ENCODE results near the gene FFAR3.

Gene FFAR3

DNA sequence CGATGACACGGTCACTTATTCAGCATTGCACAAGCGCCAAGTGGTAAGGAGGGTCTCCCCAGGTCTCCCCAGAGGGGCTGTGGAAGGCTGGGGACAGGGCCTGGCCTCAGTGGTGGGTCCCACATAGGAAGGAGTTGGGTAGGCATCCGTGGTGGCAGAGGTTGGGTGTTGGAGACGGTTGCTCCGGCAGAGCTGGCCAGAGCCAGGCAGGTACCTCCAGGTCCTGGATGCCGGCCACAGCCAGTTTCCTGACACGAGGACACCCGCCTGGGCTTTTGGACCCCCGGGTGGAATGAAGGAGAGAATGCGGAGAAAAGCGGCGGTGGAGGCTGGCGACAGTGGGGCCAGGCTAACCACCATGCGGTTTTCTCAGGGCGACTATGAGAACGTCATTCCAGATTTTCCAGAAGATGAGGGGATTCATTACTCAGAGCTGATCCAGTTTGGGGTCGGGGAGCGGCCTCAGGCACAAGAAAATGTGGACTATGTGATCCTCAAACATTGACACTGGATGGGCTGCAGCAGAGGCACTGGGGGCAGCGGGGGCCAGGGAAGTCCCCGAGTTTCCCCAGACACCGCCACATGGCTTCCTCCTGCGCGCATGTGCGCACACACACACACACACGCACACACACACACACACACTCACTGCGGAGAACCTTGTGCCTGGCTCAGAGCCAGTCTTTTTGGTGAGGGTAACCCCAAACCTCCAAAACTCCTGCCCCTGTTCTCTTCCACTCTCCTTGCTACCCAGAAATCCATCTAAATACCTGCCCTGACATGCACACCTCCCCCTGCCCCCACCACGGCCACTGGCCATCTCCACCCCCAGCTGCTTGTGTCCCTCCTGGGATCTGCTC lies 11.8 kb upstream of the FFAR3 start:
- Histone ChIP-seq H3K4me3 (no peak overlapping the region), H3K27ac (no peak overlapping the region)
- TF ChIP-seq, protein P1, sequence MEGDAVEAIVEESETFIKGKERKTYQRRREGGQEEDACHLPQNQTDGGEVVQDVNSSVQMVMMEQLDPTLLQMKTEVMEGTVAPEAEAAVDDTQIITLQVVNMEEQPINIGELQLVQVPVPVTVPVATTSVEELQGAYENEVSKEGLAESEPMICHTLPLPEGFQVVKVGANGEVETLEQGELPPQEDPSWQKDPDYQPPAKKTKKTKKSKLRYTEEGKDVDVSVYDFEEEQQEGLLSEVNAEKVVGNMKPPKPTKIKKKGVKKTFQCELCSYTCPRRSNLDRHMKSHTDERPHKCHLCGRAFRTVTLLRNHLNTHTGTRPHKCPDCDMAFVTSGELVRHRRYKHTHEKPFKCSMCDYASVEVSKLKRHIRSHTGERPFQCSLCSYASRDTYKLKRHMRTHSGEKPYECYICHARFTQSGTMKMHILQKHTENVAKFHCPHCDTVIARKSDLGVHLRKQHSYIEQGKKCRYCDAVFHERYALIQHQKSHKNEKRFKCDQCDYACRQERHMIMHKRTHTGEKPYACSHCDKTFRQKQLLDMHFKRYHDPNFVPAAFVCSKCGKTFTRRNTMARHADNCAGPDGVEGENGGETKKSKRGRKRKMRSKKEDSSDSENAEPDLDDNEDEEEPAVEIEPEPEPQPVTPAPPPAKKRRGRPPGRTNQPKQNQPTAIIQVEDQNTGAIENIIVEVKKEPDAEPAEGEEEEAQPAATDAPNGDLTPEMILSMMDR (IDR thresholded peaks at IDR 0.05): no peak
- DNase-seq (ENCODE audit: low spot score): peak; percentile 69

DNA sequence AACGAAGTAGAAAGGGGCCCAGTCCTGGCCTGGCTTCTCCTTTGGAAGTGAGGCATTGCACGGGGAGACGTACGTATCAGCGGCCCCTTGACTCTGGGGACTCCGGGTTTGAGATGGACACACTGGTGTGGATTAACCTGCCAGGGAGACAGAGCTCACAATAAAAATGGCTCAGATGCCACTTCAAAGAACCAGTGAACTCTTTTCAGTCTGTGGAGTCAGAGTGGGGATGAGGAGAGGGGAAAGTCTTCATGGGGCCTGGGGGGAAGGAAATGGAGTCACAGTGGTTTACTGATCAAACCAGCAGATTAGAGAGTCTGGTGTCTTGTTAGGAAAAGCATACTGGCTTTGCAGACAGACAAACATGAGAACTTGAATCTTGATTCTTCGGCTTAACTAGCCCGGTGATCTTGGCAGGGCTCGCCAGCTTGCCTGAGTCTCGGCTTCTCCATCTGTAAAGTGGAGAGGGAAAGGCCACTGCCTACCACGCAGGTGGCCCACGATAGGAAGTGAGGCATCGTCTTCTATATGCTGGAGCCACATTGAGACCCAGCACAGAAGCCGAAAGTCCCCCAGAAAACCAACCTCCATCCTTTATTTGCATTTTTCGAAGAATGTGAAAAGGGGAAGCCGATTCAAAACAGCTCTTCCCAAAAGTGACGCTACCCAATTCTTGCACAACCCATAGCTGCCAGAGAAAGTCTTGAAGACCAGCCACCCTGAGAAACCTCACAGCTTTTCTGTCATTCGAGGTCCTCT lies 10.9 kb upstream of the FFAR3 start, which contains the start of gene FFAR1:
Gene FFAR1, plus strand, starts transcription at position 732 of the 759 bp plus-strand sequence. CDS start 3,650 bp downstream, outside the sequence.
- TF ChIP-seq, protein P1 (IDR thresholded peaks at IDR 0.05): no peak
- Histone ChIP-seq H3K27ac (no peak within 1 kb of the TSS), H3K4me3 (no peak within 1 kb of the TSS)
- DNase-seq (ENCODE audit: low spot score): peak; percentile 62

DNA sequence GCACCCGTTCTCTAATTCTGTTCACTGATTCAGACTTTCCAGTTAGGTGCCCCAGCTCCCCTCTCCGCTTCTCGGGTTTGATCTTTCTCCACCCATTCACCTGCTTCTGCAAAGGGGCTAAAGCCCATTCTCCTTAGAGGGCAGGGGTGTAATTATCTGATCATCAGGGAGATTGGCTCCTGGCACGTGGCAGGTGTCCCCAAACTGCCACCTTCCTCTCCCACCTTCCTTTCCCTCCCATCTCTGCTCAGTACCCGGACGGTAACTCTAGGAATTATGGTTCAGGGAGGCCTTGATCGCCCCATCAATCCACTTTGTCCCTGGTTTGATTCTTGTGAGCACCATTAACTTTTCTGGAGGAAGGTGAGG lies 10.3 kb upstream of the FFAR3 start:
- Histone ChIP-seq H3K27ac (no peak overlapping the region), H3K4me3 (no peak overlapping the region)
- TF ChIP-seq, protein P1 (IDR thresholded peaks at IDR 0.05): no peak
- peak; percentile 22 for DNase-seq (ENCODE audit: low spot score)

DNA sequence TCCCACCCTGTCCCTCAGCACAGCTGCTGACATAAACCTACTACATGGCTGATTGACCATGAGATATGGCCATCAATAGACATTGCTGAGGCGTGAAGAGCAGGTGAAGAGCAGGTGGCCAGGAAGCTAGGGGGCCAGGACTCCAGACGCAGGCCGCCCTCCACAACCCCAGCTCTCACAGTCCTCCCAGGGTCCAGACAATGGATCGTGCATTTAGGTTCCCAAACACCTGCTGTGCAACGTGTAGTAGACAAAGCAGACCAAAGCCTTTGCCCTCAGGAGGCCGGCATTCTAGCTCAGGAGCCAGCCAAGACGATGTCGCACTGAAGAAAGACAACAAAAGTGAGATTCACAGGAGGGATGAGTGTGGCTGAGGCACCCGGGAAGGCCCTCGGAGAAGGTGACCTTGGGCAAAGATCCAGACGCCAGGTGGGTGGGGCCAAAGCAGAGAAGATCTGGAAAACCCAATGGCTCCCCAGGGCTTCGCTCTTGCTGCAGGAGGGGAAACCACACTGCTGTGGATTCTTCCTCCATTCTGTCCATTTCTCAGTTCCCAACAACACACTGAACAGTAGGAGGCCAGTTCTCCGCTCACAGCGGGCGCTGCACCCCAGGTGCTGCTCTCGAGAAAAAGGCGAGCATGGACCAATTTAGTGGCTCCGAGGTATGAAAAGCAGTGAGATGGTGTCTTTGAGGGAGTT lies 9.2 kb upstream of the FFAR3 start:
- TF ChIP-seq, protein P1 (IDR thresholded peaks at IDR 0.05): no peak
- no peak overlapping the region for H3K27ac ChIP-seq
- DNase-seq (ENCODE audit: low spot score): peak; percentile 50
- H3K4me3 ChIP-seq: no peak overlapping the region

DNA sequence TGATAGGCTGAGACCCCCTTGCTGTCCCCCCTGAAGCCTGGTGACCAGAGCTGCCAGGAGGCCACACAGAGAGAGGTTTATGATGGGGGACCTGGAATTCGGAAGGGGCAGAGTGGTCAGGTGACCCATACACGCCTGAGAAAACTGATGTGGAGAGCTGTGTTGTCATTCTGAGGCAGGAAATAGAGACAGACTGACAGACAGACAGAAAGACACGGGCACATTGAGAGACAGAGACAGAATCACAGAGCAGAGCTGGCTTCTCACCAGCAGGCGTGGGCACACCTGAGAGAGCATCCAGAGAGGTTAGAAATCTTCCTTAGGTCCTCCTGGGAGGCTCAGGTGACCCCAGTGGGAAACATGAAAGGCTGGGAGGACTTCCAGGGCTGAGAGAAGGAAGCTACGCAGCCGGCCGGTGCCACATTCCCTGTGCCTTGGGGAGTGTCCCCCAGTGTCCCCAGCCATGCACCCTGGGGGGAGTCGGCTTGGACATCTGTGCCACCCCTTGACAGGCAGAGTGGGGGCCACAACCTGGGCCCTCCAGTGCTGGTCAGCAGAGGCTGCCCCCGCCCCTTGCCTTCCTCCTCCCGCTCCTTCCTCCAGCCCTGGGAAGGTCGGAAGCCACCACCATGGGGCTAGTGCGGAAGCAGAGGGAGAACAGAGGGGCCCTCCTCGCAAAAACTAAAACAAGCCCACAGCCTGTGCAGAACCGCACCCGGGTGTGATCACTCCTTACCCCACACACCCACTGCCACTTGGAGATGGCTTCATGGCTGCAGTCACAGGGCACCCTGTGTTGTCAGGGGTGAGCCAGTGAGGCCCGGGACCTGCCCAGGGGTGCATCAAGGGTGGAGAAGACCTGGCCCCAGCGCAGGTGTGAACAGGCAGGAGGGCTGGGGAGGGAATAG lies 8.4 kb upstream of the FFAR3 start:
- TF ChIP-seq, protein P1 (IDR thresholded peaks at IDR 0.05): no peak
- Histone ChIP-seq H3K27ac (no peak overlapping the region), H3K4me3 (no peak overlapping the region)
- DNase-seq (ENCODE audit: low spot score): peak; percentile 55

DNA sequence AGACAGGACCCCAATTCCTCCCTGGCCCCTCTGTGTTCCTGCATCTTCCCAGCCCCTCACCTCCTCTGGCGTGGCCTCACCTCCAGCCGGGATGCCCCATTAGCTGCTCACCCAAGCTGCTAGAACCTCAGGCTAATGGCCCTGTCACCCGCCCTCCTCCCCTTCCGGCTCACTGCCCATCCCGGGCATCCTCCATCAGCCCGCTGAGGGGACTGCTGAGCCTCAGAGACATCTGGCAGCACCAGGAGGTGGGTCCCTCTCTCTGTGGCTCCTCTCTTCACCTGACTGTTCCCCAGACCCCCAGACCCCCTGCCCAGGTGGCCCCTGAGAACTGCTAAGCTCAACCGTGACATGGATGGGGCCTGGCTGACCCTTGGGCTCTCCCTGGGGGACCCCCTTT lies 7.7 kb upstream of the FFAR3 start:
- Histone ChIP-seq H3K27ac (no peak overlapping the region), H3K4me3 (no peak overlapping the region)
- no peak for DNase-seq (ENCODE audit: low spot score)
- TF ChIP-seq, protein P1 (IDR thresholded peaks at IDR 0.05): no peak

Data from coronary artery (tissue), 2 donors.